Stimulated activated CD4-positive, alpha-beta T cell treated with anti-CD3 and anti-CD28 coated beads, Interleukin-12 subunit alpha, Interleukin-12 subunit beta, amount 100 ng/mL, for 24 hours (primary cell): ENCODE measurements around the gene TMEM100.

Experiments used
- DNase-seq, 2 experiments: peaks; one replicate each; pipeline ENCODE4 v3.0.0-alpha.2; 2020; ENCODE audit warnings: low read depth in 2 of 2

TMEM100 gene

DNA sequence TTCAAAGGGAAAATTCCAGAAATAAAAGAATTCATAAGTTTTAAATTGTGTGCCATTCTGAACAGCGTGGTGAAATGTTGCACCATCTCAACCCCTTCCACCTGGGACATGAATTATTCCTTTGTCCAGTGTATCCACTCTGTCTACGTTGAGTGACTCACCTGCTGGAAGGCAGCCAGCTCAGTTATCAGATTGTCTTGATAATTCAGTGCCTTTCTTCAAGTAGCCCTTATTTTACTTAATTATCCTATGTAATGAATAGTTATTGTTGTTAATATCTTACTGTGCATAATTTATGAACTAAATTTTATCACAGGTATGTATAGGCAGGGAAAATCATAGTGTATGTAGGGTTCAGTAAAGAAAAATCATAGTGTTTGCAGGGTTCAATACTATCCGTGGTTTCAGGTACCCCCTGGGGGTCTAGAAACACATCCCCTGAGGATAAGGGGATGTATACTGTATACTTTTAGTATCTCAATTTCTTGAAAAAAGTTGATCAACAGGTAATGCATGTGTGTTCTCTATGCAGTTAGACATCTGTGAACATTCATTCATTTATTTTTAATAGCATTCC is 20.5 kb upstream of the TMEM100 start:
- DNase-seq = no peak

DNA sequence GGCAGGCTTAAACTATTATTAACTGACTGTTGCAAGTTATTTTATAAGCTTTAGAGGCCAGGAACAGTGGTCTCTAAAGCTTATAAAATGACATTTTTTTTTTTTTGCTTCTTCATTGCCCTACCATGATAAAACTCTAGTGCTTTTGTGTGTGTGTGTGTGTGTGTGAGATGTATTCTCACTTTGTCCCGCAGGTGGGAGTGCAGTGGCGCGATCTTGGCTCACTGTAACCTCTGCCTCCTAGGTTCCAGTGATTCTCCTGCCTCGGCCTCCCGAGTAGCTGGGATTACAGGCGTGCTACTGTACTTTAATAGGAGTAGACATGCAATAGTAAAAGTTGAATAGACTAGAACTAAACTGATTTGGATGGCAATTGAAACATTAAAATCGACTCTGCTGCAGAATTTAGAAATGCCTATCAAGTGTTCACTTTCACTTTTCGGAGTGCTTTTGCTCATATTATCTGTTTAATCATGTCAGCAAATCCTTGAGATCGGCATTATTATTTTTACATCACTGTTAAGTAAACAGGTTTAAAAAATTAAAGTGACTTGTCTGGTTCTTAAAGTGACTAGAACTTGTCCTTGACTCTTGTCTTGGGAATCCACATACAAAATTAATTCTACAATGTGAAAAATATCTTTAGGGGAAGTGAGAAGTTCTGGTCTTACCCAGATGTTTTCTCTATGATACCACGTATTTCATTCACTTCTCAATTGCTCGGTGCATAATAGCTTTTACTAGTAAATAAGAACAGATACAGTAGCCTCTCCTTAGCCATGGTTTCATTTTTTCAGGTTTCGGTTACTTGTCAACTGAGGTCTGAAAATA is 19.8 kb upstream of the TMEM100 start:
- no peak for DNase-seq

DNA sequence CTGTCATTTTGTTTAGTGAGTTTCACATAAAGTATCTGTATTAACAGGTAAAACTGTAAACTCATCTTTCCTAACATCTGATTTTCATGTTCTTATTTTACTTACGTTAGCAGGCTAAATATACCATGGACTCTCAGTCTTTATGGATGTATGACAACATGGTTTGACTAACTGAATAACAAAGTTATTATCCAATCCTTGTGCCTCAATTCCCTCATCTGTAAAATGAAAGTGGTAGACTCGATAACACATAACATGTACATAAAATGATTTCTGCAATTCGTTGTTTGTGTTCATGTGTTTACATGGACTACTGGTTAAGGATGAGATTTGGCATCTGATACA is 18.7 kb upstream of the TMEM100 start:
- DNase-seq = no peak

DNA sequence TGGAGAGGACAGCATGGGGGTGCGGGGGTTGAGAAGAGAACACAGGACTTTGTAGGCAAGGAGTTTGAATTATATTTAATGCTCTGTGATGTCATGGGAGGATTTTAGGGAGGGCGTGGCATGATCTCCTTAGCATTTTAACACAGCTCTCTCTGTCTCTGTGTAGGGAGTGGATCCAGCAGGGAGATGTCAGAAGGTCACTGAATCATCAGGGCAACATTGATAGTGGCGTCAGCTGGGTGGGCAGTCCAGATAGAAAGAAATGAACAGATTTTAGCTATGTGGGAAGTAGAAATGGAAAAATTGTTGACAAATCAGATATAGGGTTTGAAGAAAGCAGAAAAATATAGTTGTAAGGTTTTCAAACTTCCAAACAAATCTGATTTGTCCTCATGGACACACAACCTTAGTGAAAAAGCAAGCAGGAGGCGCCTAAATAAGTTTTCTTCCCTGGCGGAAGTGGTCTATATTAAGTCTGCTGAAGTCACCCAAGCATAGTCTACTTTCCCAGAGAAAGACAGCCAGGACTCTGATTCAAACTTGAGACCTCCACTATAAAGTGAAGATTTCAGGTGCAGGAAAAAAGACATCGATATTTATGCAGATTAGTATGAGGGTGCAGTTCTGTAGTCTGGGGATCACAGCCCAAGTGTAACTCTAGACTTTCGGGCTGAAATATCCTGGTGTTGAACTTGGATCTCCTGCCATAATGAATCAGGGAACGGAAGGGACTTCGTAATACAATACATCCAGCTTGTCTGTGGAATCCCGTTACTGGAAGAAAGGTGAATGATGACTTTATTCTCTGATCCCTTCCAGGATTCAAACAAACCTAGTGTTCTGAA is 18.1 kb upstream of the TMEM100 start:
- no peak for DNase-seq

DNA sequence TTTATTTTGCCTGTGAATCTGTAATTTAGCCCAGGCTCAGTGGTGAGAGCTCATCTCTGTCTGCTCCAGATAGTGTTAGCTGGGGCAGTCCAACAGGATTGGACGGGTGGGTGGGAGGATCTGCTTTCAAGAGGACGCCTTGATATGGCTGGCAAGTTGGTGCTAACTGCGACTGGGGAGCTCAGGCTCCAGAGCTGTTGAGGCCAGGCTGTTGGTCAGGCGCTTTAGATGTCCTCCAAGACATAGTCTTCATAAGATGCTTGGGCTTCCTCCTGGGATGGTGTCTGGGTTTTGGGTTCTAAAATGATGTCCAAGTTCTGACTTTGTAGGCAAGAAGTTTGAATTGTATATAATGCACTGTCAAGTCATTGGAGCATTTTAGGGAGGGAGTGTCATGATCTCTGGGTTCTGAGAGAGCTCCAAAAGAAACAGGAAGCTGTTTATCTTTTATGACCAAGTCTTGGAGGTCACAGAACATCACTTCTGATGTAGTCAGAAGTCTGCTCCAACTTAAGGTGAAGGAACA is 15.4 kb upstream of the TMEM100 start:
- DNase-seq = no peak

DNA sequence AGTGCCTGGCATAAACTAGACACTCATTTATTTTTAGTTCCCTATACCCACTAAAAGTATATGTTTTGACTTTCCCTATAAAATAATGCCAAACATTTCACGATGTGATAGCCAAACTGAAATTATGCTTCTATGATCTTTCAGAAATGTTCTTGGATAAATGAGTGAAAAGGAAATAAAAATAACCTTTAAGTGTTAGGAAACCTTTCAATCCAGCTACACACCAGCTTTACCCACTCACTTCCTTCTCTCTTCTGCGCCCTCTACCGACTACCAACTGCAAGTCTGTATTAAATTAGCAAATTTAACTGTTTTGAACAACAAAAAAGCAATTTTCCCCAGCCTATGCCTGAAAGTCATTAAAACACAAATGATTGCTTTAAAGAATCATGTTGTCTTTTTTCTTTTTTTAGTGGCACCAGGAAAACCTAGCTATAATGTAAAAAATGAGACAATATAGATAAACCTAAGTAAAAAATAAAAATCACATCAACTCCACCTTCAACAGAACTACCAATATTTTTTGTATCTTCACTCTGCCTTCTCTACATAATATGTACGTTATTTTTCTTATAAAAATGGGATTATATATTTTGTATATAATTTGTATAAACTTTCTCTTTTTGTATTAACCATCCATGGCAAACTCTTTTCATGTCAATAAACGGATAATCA is 13.2 kb upstream of the TMEM100 start:
- peak in 1 of 2 experiments; percentile 20 for DNase-seq

DNA sequence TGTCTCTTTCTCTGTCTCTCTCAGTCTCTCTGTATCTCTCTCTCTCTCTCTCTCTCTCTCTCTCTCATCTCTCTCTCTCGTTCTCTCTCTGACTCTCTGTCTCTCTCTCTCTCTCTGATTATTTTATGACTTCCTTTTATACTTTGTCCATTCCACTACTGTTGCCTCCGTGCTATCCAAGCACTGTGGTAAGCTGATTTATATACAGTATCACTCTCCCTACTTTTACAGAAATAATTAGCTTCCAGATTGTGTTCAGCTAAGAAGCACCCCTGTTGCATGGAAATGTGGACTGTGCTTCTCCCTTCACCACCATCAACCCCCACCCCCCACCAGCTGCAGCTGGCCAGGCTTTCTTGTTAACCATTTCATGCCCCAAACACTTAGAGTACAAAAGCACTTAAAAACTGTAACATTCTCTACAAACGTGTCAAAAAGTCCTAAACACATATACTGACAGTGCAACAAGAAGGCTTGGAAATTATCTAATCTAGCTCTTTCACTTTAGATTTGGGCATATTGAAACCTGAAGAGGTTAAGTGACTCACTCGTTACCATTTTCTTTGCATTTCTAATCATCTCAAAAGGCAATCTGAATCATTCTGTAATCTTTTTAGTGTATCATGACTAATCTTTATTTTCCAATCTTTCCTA is 11.6 kb upstream of the TMEM100 start:
- no peak for DNase-seq

DNA sequence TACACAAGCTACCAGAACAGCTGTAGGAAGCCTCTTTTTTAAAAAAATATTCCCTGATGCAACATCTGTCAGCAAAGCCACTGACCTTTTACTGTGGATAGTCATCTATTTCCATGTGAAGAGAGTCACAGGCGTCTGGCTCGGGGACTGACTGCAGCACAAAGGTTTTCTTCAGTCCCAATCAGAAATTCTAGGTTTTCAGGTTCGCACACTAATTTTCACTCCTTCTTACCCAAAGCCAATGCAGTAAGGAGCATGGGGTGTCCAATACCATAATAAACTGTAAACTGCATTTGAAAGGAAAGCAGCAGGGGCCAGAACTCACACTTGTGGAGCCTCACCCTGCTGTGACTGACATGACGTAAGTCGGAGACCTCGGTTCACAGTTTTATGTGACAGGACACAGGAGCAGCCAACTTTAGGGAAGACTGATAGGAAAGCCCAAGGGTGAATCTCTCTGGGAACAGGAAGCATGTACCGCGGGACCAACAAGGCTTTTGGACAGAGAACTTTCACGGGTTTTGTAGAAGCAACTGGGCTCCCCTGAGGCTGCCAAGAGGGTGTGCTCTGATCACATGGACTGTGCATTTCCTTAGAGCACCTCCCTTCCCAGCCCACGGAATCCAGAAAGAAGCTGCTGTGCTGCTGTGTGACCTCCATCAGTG is 9.1 kb upstream of the TMEM100 start:
- DNase-seq = no peak

DNA sequence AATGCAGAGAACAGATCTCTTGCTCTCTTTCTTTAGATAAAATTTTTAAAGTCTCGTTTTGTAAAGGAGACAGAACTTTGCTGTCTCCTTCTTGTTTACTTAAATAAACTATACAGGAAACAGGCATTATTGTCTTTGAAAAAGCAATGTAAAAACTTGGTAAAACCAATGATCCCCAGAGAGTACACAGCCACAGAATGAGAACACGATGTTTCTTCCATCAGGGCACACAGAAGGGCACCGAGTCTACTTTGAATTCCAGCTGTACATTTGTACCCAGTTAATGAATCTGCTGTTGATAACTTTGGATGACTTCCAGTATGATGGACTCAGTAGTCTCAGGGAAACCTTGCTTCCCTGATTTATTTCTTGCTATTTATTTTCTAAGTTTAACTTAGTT is 8.1 kb upstream of the TMEM100 start:
- no peak for DNase-seq

DNA sequence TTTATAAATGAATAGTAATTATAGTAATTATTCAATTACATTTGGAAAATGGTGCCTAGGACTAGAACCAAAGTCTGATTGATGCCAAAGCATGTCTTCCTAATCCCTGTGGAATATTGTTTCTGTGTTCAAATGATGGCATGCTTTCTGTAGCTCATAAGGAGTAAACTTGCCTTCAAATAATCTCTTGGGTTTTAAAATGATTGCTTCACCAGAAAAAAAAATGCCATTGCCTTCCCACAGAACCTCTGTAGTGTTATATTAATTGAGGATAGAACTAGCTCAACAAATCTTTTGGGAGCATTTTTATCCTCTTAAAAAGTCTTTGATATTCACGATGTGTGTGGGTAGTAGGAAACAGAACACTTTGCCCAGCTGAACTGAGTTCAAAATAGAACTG is 7.7 kb upstream of the TMEM100 start:
- DNase-seq = no peak

DNA sequence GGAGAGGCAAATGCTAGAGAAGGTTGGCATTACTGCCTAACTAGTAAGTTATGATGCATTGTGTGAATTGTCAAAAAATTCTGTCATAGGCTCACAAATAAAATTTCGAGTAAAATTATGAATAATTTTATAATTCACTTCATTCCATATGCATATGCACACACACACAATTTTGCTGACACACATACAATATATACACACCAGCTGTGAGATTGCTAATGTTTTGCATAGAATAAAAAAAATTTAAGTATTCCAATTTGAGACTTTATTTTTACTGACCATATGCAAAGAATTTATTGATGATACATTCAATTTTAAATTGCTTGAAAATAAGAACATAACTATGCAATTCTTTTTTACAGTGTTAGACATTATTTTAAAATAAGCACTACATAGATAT is 6.8 kb upstream of the TMEM100 start:
- DNase-seq = no peak

DNA sequence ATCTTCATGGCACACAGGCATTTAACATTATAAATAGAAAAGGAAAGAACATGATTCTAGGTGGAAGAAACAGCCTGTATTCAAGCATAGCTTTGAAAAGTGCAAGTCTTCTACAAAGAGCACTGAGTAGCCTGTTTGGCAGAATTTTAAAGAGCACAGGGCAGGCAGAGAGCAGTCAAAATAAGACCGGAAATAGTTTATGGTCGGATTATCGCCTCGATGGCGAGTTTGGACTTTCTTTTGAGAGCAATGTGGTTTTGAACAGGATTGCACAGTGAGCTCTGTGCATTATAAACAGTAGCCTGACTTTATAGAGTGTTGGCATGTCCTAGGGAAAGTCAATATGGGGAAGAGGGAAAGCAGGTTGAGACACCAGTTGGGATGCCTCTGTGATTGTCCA is 6.2 kb upstream of the TMEM100 start:
- no peak for DNase-seq

DNA sequence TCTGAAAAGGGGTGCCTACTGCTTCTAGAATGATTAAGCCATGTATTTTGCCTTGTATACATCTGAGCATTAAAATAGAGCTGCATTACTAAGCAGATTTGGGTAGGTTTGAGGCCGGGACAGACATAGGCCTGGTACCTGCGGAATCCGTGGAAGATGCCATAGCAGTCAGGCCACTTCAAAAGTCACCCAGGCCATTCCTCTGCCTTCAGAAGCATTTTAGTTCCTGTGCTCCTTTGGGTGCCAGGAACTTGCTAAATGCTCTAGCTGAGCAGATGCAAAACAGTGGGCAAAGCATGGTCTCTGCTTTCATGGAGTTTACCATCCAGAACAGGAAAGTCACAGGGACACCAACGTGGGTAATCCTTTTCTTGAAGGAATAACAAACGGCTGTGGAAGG is 5.7 kb upstream of the TMEM100 start:
- DNase-seq = no peak

DNA sequence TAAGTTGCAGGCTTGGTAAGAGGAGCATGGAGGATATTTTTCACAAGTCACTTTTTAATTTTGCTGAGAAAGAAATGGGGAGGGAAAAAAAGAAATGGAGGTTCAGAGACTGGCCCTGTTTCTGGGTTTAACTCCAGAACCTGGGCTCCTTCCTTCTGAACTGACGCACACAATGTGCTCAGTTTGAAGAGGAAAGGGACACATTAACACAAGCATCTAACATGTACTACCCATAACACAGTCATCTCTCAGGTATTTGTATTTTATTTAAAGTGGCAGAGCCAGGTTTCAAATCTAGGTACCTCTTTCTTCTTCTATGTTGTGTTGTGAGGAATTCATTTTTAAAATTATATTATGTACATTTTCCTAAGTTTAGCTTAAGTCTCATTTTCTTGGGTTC is 5.3 kb upstream of the TMEM100 start:
- DNase-seq = no peak

DNA sequence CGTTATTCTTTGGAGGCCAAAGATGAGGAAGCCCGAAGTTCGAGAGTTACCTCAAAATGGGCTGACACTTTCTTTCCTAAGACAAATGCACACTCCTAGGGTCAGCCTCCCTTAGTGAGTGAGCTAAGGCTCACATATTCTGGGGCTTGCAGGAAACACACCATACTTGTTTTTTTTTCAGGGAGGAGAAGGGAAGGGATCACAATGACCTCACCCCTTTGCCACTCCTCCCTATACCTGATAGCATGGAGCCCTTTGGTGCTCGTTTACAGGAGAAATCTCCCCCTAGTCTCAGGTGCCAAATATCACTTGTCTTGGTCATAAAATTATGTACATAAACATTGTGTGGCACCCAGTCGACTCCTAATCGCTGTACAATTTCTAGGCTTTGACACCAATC is 4.6 kb upstream of the TMEM100 start:
- DNase-seq = no peak

DNA sequence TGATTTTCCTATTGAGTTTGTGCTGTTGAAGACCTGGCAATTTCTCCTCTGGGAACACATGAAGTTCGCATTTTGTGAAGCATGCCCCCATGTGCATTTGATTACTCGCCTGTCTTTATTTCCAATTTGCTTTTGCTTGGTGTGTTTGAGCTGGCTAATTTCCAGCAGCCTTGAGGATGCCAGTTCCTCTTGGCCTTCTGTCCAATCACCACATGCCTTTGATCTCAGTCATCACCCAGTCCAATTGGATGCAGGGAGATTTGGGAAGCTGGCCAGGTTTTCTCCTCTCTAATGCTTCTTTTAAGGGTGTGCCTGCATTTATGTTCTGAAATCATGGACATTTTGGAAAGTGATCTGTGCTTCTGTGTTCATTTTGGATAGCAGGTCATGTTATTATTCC is 3.8 kb upstream of the TMEM100 start:
- no peak for DNase-seq

DNA sequence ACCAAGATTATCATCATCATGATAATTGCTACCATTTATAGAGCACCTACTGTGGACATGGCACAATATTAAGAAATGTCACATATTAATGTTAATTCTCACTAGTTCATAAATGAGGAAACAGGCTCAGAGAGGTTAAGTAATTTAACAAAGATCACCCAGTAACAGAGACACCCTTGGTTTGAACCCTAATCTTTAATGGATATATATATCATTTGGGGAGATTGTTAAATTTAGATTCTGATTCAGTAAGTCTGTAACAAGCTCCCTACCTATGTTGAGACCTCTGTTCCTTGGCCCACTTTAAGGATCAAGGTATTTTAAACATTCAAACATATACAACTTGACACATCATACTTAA is 804 bp upstream of the TMEM100 start:
- DNase-seq = no peak

DNA sequence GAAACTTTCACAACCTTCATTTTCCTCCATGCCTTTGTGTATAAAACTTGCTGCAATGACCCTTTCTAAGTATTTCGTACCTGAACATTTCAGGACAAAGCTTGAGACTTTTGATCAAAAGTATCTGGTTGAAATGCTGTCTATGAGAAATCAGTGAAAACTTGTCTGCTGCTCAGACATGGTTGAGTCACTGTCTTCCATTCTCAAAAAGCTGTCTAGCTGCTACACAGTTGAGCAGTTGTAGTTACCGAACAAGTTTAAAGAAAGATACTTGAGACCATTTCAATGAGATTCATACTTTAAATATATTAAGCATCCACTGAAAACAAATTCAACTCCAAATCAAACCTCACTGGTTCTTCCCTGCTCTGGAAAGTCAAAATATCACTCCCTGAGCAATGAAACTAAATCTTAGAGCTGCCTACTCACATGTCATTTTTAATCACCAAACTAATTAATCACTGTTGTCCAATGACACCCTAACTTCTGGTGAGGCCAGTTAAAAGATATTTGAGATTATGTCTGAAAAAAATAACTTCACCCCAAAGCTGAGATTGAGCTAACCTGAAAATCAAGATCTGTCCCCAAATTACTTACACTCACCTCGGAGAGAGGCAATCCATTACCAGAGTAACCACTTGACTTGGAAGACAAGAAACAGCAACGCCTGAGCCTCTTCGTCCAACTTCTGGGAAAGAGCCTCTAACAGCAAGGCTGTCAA is 488 bp downstream of the TMEM100 start:
- DNase-seq = no peak

DNA sequence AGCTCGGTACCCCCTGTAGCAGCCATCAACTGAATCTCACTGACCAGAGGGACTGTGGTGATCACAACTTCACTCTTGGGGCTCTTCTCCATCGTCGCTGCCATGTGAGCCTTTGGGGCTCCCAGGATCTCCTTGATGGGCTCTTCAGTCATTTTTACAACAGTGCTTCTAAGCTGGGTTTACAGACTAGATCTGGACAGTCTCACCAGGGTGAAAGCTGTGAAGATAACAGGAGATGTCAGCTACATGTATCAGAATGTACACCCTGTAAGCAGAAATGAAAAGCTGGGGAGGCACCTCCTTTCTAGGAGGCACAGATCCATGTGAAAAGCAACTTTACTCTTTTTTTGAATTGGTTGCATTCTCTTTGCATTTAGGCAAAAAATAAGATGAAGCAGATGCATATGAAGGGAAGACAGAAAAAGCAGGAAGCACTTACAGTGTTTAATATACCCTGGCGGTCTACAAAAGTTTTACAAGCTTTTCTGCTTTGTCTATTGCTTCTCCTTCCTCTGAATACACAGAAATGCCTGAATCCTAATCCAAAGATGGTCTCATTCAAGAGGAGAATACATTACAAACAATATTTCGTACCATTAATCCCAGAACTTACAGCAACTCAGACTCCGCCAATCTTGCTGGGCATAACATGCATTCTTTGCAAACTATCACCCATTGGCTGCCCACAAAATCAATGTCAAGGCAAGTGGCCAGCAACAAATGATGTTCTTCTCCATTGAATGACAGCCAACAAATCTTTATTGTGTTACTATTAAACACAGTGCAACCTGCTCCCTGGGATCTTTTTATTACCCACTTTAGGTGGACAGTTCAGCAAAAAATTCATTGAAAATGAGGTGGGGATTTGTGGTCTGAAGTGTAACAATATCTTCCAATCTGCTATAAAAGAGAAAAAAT is 1.5 kb downstream of the TMEM100 start:
- no peak for DNase-seq
